ENCODE data around the gene PRKCE.

The PRKCE gene

DNA sequence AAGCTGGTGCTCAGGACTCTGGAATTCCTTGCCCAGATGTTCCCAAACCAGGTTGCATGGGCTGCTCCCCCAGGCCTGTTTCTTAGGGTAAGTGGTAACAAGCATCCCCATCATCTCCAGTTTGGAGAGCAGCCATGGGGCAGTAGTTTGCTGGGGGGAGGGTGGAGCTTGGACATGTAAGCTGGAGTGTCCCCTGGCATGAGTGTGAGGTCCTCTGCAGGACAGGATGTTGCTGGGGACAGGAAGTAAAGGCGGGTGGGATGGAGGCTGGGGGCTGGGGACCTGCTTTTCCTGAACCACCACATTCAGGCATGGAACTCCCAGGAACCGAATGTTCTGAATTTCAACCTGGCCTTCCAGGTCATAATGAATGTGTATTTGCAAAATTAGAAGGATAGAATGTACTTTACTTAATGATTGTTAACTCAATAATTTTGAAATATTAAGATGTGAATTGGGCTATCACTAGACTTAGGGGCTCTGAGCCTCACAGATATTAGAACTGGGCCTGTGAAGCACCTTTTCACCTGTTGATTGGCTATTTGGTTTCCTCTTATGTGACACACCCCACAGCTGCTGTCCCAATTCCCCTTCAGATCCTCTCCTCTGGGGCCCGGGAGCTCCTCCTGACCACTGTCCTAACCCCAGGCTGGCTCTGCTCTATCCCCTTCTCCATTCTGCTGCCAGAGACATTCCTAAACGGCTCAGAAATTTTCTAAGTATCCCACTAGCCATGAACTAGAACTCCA lies 579.4 kb downstream of the PRKCE start:
- Histone ChIP-seq H3K36me3 (ENCODE audit: insufficient read depth, low read length) (no peaks in the 10 kb centered on the region), H3K9me3 (ENCODE audit: low read length) (no peaks in the 10 kb centered on the region), H3K27ac (ENCODE audit: low read depth, low read length) (no peak overlapping the region), H3K9ac (ENCODE audit: low read length) (no peak overlapping the region), H3K4me3 (ENCODE audit: low read depth in 1 of 2, low read length in 2 of 2) (no peak overlapping the region), H3K27me3 (ENCODE audit: control insufficient read depth in 1 of 2, insufficient read depth in 2 of 2, low read length in 2 of 2) (no peaks in the 10 kb centered on the region), H3K4me1 (ENCODE audit: insufficient read depth, low read length) (no peaks in the 10 kb centered on the region)

DNA sequence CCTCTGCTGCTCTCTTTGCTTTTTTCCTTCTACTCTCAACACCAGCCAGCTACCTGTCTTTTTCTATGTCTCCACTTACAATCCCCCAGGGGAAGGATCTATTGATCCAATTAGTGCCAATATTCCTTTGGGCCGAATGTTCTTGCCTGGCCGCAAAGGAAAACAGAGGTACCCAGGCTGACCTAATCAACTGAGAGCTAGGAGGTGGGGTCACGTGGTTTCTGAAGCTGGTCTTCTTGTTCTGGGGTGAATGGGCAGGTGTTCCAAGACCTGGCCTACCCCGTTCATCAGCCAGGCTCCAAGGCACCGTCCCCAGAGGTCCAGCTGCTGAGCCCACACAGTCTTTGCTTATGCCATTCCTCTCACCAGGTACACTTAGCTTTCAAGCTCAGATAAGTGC lies 580.2 kb downstream of the PRKCE start:
- no peaks in the 10 kb centered on the region for H3K4me1 ChIP-seq (ENCODE audit: insufficient read depth, low read length)
- no peak overlapping the region for H3K4me3 ChIP-seq (ENCODE audit: low read depth in 1 of 2, low read length in 2 of 2)
- no peak overlapping the region for H3K27ac ChIP-seq (ENCODE audit: low read depth, low read length)
- H3K36me3 ChIP-seq (ENCODE audit: insufficient read depth, low read length): no peaks in the 10 kb centered on the region
- H3K9me3 ChIP-seq (ENCODE audit: low read length): no peaks in the 10 kb centered on the region
- no peak overlapping the region for H3K9ac ChIP-seq (ENCODE audit: low read length)
- H3K27me3 ChIP-seq (ENCODE audit: control insufficient read depth in 1 of 2, insufficient read depth in 2 of 2, low read length in 2 of 2): no peaks in the 10 kb centered on the region

DNA sequence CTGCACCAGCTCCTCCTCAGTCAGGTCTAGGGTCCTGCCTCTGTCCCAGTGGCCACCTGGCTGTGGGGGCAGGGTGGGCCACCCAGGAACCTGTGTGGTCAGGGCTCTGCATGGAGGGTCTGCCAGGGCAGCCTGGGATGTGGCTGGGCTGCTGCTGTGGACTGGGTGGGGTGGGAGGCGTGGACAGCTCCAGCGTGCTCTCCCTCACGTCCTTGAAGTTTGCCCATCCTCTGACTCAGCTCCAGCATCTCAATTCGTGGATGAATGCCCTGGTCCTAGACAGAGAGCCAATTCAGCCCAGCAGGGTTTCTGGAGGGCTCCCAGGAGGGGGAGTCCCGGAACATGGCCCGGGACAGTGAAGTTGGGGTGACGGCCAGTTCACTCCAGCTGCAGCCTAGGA lies 581.4 kb downstream of the PRKCE start:
- H3K9me3 ChIP-seq (ENCODE audit: low read length): no peaks in the 10 kb centered on the region
- no peak overlapping the region for H3K9ac ChIP-seq (ENCODE audit: low read length)
- no peaks in the 10 kb centered on the region for H3K36me3 ChIP-seq (ENCODE audit: insufficient read depth, low read length)
- no peak overlapping the region for H3K4me3 ChIP-seq (ENCODE audit: low read depth in 1 of 2, low read length in 2 of 2)
- no peaks in the 10 kb centered on the region for H3K27me3 ChIP-seq (ENCODE audit: control insufficient read depth in 1 of 2, insufficient read depth in 2 of 2, low read length in 2 of 2)
- H3K4me1 ChIP-seq (ENCODE audit: insufficient read depth, low read length): no peaks in the 10 kb centered on the region
- H3K27ac ChIP-seq (ENCODE audit: low read depth, low read length): no peak overlapping the region

DNA sequence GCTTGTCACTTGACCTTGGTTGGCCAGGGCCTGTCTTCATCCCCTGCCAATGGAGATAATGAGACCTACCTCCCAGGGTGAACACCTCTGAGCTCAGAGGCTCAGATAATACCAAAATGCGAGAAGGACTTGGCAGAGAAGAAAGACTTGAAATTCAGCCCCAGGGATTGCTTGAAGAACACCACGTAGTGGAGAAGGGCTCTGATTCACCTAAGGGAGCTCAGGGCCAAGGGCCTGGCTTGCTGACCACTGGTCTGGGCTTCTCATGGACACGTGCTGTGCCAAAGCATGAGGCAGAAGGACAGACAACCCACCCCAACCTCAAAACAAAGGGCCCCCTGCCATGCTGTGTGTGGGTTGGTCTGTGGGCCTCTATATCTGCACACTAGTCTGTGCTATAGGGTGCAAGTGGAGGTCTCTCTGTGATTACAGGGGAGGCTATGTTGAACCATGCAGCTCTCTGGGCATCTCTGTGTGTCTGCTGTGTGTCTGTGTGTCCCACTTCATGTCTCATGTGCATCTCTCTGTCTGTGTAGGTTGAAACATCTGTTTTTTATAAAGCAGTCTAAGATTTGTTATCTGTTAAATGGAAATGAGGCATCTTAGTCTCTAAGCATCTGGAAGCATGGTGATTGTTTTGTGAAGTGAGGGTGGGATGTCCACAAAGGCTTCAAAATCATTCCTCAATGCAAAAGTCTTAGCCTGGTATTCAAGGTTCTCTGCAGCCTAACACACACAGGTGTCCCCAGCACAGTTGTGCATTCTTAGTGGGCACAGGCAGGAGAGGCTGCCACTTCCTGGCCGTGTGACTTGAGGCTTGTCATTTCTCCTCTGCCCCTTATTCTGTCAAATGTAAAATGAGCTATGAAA lies 584.8 kb downstream of the PRKCE start:
- Histone ChIP-seq H3K9me3 (ENCODE audit: low read length) (no peaks in the 10 kb centered on the region), H3K4me3 (ENCODE audit: low read depth in 1 of 2, low read length in 2 of 2) (no peak overlapping the region), H3K27me3 (ENCODE audit: control insufficient read depth in 1 of 2, insufficient read depth in 2 of 2, low read length in 2 of 2) (no peaks in the 10 kb centered on the region), H3K4me1 (ENCODE audit: insufficient read depth, low read length) (no peaks in the 10 kb centered on the region), H3K36me3 (ENCODE audit: insufficient read depth, low read length) (no peaks in the 10 kb centered on the region), H3K27ac (ENCODE audit: low read depth, low read length) (no peak overlapping the region), H3K9ac (ENCODE audit: low read length) (no peak overlapping the region)

DNA sequence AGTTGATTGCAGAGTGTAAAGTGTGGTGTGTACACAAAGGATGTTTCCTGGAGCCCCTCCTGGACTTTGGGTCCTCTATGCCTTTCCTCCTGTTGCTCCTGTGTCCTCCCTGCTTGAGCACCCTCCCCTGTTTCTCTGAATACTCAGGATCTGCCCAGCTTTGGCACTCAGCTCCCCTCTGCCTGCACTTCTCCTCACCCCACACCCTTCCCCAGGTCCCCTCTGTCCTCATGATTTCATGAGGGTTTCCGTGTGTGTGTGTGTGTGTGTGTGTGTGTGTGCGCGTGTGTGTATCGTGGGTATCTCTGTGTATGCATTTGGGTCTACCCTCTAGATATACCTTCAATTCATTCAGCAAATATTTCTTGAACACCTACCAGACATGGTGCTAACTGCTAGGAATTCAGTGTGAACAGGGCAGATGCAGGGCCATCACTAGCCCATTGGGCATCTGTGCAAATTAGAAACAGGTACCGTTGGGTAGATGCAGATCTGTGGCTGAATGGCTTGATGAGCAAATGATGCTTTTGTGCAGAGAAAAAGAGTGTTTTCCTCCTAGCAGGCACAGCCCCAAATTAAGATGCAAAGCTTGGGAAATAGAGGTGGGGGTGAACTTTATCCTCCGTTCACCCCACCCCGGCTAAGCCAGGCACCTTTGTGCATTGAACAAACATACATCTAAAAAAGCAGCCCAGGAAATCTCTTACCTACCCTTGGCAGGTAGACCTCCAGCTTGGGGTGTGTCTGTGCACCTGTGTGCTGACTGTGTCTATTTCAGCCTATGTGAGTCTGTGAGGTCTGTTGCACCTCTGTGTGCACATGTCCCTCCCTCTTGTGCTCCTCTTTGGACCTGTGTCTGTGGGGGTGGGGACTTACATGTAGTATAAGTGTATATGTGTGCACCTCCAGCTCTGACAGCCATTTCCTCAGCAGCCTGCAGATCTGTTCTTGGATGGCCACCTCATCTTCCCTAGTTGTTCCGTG lies 585.7 kb downstream of the PRKCE start:
- H3K27me3 ChIP-seq (ENCODE audit: control insufficient read depth in 1 of 2, insufficient read depth in 2 of 2, low read length in 2 of 2): no peaks in the 10 kb centered on the region
- H3K36me3 ChIP-seq (ENCODE audit: insufficient read depth, low read length): no peaks in the 10 kb centered on the region
- H3K4me1 ChIP-seq (ENCODE audit: insufficient read depth, low read length): no peaks in the 10 kb centered on the region
- H3K9ac ChIP-seq (ENCODE audit: low read length): no peak overlapping the region
- H3K9me3 ChIP-seq (ENCODE audit: low read length): no peaks in the 10 kb centered on the region
- no peak overlapping the region for H3K4me3 ChIP-seq (ENCODE audit: low read depth in 1 of 2, low read length in 2 of 2)
- H3K27ac ChIP-seq (ENCODE audit: low read depth, low read length): no peak overlapping the region

Measured in muscle layer of colon (tissue), 2 donors.